Mucosa of stomach (tissue), 1 donor: ENCODE measurements around the gene SLC49A4.

ENCODE experiments used
- H3K27me3 ChIP-seq: one replicate; pipeline ENCODE4 v1.7.0; 2013; ENCODE audit warnings: mild to moderate bottlenecking, low read length; ENCODE audit not compliant: control insufficient read depth, insufficient read depth
- H3K36me3 ChIP-seq: one replicate; pipeline ENCODE4 v1.7.0; 2013; ENCODE audit warnings: low read length; ENCODE audit not compliant: control insufficient read depth, insufficient read depth
- H3K4me1 ChIP-seq: one replicate; pipeline ENCODE4 v1.7.0; 2013; ENCODE audit warnings: mild to moderate bottlenecking, low read length; ENCODE audit not compliant: control insufficient read depth, insufficient read depth
- H3K4me3 ChIP-seq: one replicate; pipeline ENCODE4 v1.7.0; 2013; ENCODE audit warnings: low read length
- H3K9ac ChIP-seq: one replicate; pipeline ENCODE4 v1.7.0; 2013; ENCODE audit warnings: mild to moderate bottlenecking, low read length, moderate library complexity
- H3K9me3 ChIP-seq: one replicate; pipeline ENCODE4 v1.7.0; 2013; ENCODE audit warnings: mild to moderate bottlenecking, low read length, moderate library complexity; ENCODE audit not compliant: control insufficient read depth
- donor health status: Pancreatic carcinoma.

The SLC49A4 gene

GRCh38 chr3:122893754-122894668, 99.1 kb downstream of the SLC49A4 start:
- Histone ChIP-seq H3K9ac (no peak overlapping the region), H3K4me3 (no peak overlapping the region), H3K9me3 (no peaks in the 10 kb centered on the region), H3K27me3 (peaks cover 3% of the 10 kb centered on the region), H3K36me3 (no peaks in the 10 kb centered on the region), H3K4me1 (peaks cover 13% of the 10 kb centered on the region)

- H3K9me3 ChIP-seq: no peaks in the 10 kb centered on the region
- no peaks in the 10 kb centered on the region for H3K36me3 ChIP-seq
- no peak overlapping the region for H3K9ac ChIP-seq
- H3K4me3 ChIP-seq: no peak overlapping the region
- no peaks in the 10 kb centered on the region for H3K4me1 ChIP-seq
- peaks cover 4% of the 10 kb centered on the region for H3K27me3 ChIP-seq
Measured at GRCh38 chr3:122898298-122898697, 103.4 kb downstream of the SLC49A4 start.

DNA sequence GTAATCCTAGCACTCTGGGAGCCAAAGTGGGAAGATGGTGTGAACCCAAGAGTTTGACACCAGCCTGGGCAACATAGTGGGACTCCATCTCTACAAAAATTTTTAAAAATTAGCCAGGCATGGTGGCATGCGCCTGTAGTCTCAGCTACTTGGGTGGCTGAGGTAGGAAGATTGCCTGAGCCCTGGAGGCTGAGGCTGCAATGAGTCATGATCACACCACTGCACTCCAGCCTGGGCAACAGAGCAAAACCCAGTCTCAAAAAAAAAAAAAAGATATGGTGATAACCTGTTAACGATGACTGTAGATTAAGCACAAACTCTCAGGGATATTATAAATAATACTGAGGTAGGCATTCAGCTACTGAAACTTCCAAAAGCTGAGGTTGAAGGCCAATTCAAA, 107.5 kb downstream of the SLC49A4 start:
- no peaks in the 10 kb centered on the region for H3K9me3 ChIP-seq
- no peaks in the 10 kb centered on the region for H3K4me1 ChIP-seq

GRCh38 chr3:122903171-122903570, 108.3 kb downstream of the SLC49A4 start:
- Histone ChIP-seq H3K9ac (no peak overlapping the region), H3K27me3 (peaks cover 5% of the 10 kb centered on the region), H3K9me3 (no peaks in the 10 kb centered on the region), H3K4me1 (no peaks in the 10 kb centered on the region), H3K4me3 (no peak overlapping the region), H3K36me3 (no peaks in the 10 kb centered on the region)

More for the DNA sequence above, 107.5 kb downstream of the SLC49A4 start:
- Histone ChIP-seq H3K4me3 (no peak overlapping the region), H3K36me3 (no peaks in the 10 kb centered on the region), H3K9ac (no peak overlapping the region), H3K27me3 (peaks cover 5% of the 10 kb centered on the region)

GRCh38 chr3:122907471-122907870, 112.6 kb downstream of the SLC49A4 start:
- H3K27me3 ChIP-seq: peaks cover 15% of the 10 kb centered on the region
- H3K4me3 ChIP-seq: no peak overlapping the region
- no peaks in the 10 kb centered on the region for H3K9me3 ChIP-seq
- no peak overlapping the region for H3K9ac ChIP-seq
- no peaks in the 10 kb centered on the region for H3K36me3 ChIP-seq
- no peaks in the 10 kb centered on the region for H3K4me1 ChIP-seq

DNA sequence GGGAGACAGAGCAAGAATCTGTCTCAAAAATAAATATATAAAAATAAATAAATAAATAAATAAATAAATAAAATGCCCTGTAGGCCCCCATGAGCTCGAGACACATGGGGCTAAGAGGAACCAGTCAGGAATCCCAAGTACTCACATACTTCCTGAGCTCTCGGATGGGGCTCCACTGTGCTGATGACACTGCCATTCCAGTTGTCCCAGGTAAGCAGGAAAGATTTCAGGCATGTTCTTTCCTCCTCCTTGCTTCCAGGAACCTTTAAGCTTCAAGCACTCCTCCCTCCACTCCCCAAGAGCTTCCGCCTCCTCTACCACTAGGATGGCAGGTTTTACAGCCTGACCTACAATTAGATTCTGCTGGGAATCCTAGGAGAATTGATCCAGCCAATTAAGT, 113.4 kb downstream of the SLC49A4 start:
- H3K4me1 ChIP-seq: no peaks in the 10 kb centered on the region
- H3K36me3 ChIP-seq: no peaks in the 10 kb centered on the region
- H3K4me3 ChIP-seq: no peak overlapping the region
- no peak overlapping the region for H3K9ac ChIP-seq
- no peaks in the 10 kb centered on the region for H3K9me3 ChIP-seq
- H3K27me3 ChIP-seq: peaks cover 22% of the 10 kb centered on the region

DNA sequence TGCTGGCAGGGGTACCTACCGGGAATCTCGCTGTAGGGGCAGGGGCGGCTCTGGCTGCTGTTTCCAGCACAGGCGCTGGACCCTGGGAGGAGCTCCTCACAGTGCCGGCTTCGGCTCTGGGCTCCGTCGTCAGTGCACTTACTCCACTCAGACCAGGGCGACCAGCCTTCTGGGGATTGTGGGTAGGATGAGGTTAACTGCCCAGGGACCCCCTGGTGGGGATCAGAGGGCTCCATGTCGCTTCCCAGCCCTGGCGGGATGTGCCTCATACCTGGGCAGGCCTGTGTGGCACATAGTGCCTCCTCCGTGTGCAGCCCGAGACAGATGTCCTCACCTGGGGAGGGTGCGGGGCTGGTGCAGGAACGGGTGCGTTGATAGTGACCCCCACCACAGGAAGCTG, 117.0 kb downstream of the SLC49A4 start:
- no peaks in the 10 kb centered on the region for H3K4me1 ChIP-seq
- no peak overlapping the region for H3K9ac ChIP-seq
- no peak overlapping the region for H3K4me3 ChIP-seq
- H3K9me3 ChIP-seq: no peaks in the 10 kb centered on the region
- peaks cover 22% of the 10 kb centered on the region for H3K27me3 ChIP-seq
- no peaks in the 10 kb centered on the region for H3K36me3 ChIP-seq

DNA sequence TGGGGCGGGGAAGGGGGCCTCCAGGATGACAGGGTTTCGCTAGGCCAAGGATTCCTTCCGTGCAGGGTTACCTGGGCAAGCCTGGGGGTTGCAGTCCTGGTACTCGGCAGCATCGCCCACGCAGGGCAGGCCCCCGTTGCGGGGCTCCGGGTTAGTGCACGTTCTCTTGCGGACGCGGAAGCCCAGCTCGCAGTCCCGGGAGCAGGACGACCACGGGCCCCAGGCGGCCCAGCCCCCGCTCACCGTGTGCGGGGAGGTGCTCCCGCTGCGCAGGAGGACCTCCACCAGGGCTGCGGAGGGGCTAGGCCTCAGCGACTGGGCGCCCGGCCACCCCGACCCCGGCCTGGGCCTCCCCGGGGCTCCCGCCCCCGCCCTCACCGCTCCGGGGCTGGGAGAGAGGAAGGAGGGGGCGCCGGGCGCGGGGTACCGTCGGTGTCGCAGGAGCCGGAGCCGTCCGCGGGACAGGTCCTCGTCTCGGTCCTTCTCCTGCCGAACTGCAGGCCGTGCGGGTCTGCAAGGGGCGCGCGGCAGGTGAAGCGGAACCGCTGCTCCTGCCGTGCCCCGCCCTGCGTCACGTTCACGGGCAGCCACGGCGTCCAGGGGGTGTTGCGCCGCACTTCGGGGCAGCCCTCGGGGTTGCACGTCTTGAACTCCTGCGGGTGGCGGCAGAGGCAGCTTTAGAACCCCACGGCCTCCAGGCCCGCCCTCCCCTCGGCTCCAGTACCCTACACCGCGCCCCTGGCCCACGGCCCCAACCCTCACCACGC, 118.1 kb downstream of the SLC49A4 start:
- Histone ChIP-seq H3K27me3 (peaks cover 22% of the 10 kb centered on the region), H3K9ac (no peak overlapping the region), H3K9me3 (no peaks in the 10 kb centered on the region), H3K4me3 (no peak overlapping the region), H3K4me1 (no peaks in the 10 kb centered on the region), H3K36me3 (no peaks in the 10 kb centered on the region)

DNA sequence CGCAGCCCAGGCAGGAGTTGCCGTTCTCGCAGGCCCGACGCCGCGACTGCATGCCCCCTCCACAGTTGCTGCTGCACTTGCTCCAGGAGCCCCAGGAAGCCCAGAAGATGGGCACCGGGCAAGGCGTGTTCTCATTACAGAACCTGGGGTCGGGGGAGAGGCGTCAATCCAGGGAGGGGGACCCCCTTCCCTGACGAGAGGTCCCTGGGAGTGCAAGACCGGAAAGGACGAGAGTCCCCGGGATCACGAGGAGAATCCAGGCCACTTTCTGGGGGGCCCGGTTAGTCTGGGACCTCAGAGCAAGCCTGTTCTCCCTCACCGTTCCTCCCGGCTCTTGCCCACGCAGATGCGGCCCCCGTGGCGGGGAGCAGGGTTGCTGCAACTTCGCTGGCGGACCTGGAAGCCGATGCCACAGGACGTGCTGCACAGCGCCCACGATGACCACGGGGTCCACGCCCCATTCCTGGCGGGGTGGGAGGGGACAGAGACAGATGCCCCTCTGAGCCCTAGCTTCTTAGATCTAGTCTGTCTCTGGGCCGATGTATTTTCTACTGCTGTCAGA, 118.8 kb downstream of the SLC49A4 start:
- Histone ChIP-seq H3K4me3 (no peak overlapping the region), H3K9ac (no peak overlapping the region), H3K27me3 (peaks cover 26% of the 10 kb centered on the region), H3K36me3 (no peaks in the 10 kb centered on the region), H3K9me3 (no peaks in the 10 kb centered on the region), H3K4me1 (no peaks in the 10 kb centered on the region)

- H3K36me3 ChIP-seq: no peaks in the 10 kb centered on the region
- no peaks in the 10 kb centered on the region for H3K4me1 ChIP-seq
- peaks cover 34% of the 10 kb centered on the region for H3K27me3 ChIP-seq
Measured at GRCh38 chr3:122915300-122916055, 120.6 kb downstream of the SLC49A4 start.

DNA sequence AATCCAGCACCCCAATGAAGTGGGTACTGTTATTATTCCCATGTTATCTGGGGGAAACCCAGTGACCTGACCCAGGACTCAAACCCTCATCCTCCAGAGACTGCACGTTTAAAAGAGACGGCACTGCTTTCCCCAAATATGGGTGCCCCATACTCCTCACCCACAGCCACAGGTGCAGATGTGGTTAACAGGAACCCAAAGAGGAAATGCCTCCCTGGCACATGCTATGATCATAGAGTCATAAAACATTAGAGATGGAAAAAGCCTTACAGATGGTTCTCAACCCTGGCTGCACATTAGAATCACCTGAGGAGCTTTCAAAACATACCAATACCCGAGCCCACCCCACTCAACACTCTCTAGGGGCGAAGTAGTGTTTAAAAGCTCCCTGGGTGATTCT, 121.2 kb downstream of the SLC49A4 start:
- H3K27me3 ChIP-seq: peaks cover 34% of the 10 kb centered on the region
- no peaks in the 10 kb centered on the region for H3K36me3 ChIP-seq
- H3K9me3 ChIP-seq: no peaks in the 10 kb centered on the region
- H3K9ac ChIP-seq: no peak overlapping the region
- H3K4me3 ChIP-seq: no peak overlapping the region
- no peaks in the 10 kb centered on the region for H3K4me1 ChIP-seq

More at GRCh38 chr3:122915300-122916055, 120.6 kb downstream of the SLC49A4 start:
- H3K4me3 ChIP-seq: no peak overlapping the region
- no peaks in the 10 kb centered on the region for H3K9me3 ChIP-seq
- no peak overlapping the region for H3K9ac ChIP-seq
